Esophagus squamous epithelium (tissue), 5 donors: Measurements from ENCODE around the gene ARHGAP42. TPM values are rescaled to one million over a fixed set of nuclear protein-coding genes. Genes with fewer than 3 reads are reported as not detected.
"Not testable (repeated sequence)": the region's sequence is repeated elsewhere in the genome, so short reads cannot be mapped to it uniquely, and the experiment has no call there.

Experiments
- DNase-seq: peaks from one replicate; lab custom pipeline; 2025; lab: John Stamatoyannopoulos, UW
- H3K27ac ChIP-seq, 4 donors: fragments of 200-600 bp; sonication (generic); one replicate each; pipeline ENCODE4 v1.5.1; 2016 to 2019; ENCODE audit warnings: mild to moderate bottlenecking in 1 of 4
- H3K27me3 ChIP-seq, 4 donors: fragments of 200-600 bp; sonication (generic); 1 replicate in 3 of 4; 2 replicates in 1 of 4; pipeline versions ENCODE4 v1.5.1 to v1.6.0; 2017 to 2021; ENCODE audit warnings: antibody characterized with exemption in 1 of 4
- H3K36me3 ChIP-seq, 3 donors: fragments of 200-600 bp; sonication (generic); one replicate each; pipeline ENCODE4 v1.5.1; 2016 to 2019
- H3K4me1 ChIP-seq, 3 donors: fragments of 200-600 bp; sonication (generic); one replicate each; pipeline ENCODE4 v1.5.1; 2017 to 2019
- H3K4me3 ChIP-seq, 4 donors: fragments of 200-600 bp; sonication (generic); 1 replicate in 3 of 4; 2 replicates in 1 of 4; pipeline ENCODE4 v1.5.1; 2016 to 2019; ENCODE audit warnings: mild to moderate bottlenecking in 2 of 4, moderate library complexity in 1 of 4
- H3K9me3 ChIP-seq, 3 donors: fragments of 200-600 bp; sonication (generic); one replicate each; pipeline ENCODE4 v1.5.1; 2016 to 2019
- POLR2A ChIP-seq, 4 donors: fragments of 450-650 bp; IDR thresholded peaks; one replicate each; pipeline ENCODE4 v1.6.1; 2017; ENCODE audit warnings: antibody characterized with exemption in 4 of 4, mild to moderate bottlenecking in 4 of 4, moderate library complexity in 3 of 4
- WGBS, 2 donors: methylation state at CpG; one replicate each; pipeline ENCODE4 v1.1.5; 2018; 5-methylcytosine and 5-hydroxymethylcytosine counted together
- intact Hi-C: fragments of 100-400 bp; cut with DNase I; formaldehyde crosslinking; loops from one replicate; pipeline ENCODE4 v1.15.0; 2022
- total RNA-seq, 4 donors: library from RNA; depleted of rRNA; stranded (reverse); fragments of >200 nt; gene quantifications; one replicate each; pipeline ENCODE4 v1.1.0, GENCODE V29; 2016
- TF ChIP-seq, protein P1 (sequence below), 6 experiments: fragments of 450-650 bp in 4 of 6; fragments of 200-600 bp in 2 of 6; sonication (generic) in 2 of 6; IDR thresholded peaks; one replicate each; pipeline ENCODE4 v1.5.1; 2016 to 2019; ENCODE audit warnings: antibody characterized with exemption in 6 of 6, mild to moderate bottlenecking in 4 of 6, moderate library complexity in 4 of 6
- donor health status: DM: yes; HTN: yes; CAD: no.

ARHGAP42 gene
- total RNA-seq, 4 donors from 2014 or later, result 3.5 to 10.1 (median 6.4) TPM

DNA sequence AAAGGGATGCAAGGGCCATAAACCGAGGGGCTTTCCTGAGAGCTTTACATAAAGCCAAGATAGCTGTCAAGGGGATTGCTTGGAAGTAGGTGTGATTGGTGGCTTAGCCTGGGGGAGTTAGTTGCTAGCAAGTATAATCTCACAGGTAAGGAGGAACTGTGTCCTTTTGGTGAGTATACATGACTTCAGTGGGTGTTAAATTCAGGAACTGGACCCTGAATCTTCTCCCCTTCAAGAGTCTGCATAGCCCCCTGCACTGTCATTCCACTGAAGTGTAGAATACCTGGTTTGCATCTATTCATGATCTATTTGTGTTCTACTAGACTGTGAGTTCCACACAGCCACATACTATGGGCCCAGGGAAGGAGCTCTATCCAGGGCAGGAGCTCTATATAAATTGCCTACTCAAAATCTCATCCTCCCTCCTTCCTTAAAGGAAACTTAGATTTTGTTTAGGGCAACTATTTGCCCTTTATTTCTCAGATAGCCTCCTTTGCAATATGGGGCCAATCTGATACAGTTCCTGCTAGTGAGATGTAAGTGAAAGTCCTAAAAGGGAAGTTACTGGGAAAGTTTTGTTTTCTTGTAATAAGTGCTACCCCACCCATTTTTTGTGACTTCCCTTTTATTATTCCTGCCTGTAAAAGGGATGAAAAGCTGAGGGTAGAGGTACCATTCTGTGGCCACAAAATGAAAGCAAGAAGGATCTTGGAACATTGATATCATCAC lies 322.0 kb downstream of the ARHGAP42 start:
- 60 to 94% methylated on average over 1 of the region's 1 CpG for WGBS, 2 donors
- Histone ChIP-seq H3K4me1 (no peaks in the 10 kb centered on the region), H3K4me3 (no peak overlapping the region), H3K27me3 (no peaks in the 10 kb centered on the region), H3K9me3 (no peaks in the 10 kb centered on the region), H3K36me3 (no peaks in the 10 kb centered on the region), H3K27ac (no peak overlapping the region)
- TF ChIP-seq, protein P1, sequence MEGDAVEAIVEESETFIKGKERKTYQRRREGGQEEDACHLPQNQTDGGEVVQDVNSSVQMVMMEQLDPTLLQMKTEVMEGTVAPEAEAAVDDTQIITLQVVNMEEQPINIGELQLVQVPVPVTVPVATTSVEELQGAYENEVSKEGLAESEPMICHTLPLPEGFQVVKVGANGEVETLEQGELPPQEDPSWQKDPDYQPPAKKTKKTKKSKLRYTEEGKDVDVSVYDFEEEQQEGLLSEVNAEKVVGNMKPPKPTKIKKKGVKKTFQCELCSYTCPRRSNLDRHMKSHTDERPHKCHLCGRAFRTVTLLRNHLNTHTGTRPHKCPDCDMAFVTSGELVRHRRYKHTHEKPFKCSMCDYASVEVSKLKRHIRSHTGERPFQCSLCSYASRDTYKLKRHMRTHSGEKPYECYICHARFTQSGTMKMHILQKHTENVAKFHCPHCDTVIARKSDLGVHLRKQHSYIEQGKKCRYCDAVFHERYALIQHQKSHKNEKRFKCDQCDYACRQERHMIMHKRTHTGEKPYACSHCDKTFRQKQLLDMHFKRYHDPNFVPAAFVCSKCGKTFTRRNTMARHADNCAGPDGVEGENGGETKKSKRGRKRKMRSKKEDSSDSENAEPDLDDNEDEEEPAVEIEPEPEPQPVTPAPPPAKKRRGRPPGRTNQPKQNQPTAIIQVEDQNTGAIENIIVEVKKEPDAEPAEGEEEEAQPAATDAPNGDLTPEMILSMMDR (IDR thresholded peaks at IDR 0.05), result no peak
- no peak for TF ChIP-seq POLR2A (IDR thresholded peaks at IDR 0.05)
- intact Hi-C loops, result no loop called here
- DNase-seq, result no peak

DNA sequence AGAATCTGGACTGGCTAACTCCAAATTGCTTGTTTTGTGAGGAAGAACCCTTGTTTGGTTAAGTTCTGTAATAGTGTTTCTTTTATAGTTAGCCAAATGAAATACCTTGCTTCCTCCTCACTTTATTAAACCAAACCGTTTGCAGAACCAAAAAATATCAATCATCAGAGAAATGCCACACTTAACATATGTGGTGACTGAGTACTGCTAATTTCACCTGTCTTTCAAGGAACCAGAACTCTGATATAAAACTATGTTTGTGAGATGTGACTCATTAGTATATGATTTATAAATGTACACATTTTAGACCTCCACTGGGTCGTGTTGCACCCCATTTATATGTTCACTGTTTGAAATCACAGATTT lies 322.6 kb downstream of the ARHGAP42 start:
- 11 to 24% methylated on average over 2 of the region's 2 CpGs for WGBS, 2 donors
- no peak for DNase-seq
- Histone ChIP-seq H3K4me1 (no peaks in the 10 kb centered on the region), H3K4me3 (no peak overlapping the region), H3K27ac (no peak overlapping the region), H3K27me3 (no peaks in the 10 kb centered on the region), H3K9me3 (no peaks in the 10 kb centered on the region), H3K36me3 (no peaks in the 10 kb centered on the region)
- intact Hi-C loops, result no loop called here
- no peak for TF ChIP-seq POLR2A (IDR thresholded peaks at IDR 0.05)

DNA sequence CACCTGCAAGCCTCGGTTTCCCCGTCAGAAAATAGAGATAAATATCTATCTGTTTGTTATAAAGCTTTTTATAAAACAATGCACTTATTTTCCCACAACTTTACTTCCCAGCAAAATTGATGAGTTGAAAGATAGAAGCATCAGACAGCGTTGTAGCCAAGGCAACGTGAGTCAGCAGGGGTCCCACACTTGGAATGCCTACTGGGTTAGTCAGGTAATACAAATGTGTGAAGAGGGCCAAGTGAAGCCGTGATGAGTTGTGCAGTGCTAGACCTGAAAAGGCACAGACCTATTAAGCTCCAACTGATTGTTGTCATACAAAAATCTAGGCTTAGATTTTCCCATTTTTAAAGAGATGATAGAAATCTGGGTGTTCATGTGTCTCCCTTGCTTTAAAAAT lies 323.8 kb downstream of the ARHGAP42 start:
- no peaks in the 10 kb centered on the region for H3K9me3 ChIP-seq
- no peak for DNase-seq
- intact Hi-C loops, result no loop called here
- no peaks in the 10 kb centered on the region for H3K4me1 ChIP-seq
- H3K27ac ChIP-seq, result no peak overlapping the region
- no peaks in the 10 kb centered on the region for H3K36me3 ChIP-seq
- H3K27me3 ChIP-seq, result no peaks in the 10 kb centered on the region
- no peak overlapping the region for H3K4me3 ChIP-seq
- TF ChIP-seq POLR2A (IDR thresholded peaks at IDR 0.05), result no peak
- TF ChIP-seq, protein P1 (IDR thresholded peaks at IDR 0.05), result no peak
- WGBS, 2 donors, result 56 to 73% methylated on average over 5 of the region's 5 CpGs

DNA sequence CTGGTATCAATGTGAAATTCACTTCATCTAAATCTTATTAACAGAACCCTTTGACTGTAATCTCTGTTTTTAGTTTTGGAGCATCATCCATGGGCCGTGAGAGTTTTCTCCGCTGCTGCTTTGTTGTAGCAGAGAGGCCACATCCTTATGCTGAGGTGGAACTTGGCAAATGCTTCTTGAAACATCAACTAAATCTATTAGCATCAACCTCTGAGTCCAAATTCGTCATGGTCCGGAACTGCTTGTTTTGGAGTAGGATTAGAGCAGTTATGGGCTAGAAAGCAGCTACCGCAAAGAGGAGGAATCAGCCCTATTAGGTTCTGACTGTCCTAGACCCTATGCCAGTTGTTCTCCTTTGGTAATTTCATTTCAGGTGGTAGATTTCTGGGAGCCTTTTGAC lies 324.8 kb downstream of the ARHGAP42 start:
- Histone ChIP-seq H3K9me3 (no peaks in the 10 kb centered on the region), H3K27me3 (no peaks in the 10 kb centered on the region), H3K4me1 (no peaks in the 10 kb centered on the region), H3K4me3 (no peak overlapping the region), H3K27ac (no peak overlapping the region), H3K36me3 (no peaks in the 10 kb centered on the region)
- TF ChIP-seq, protein P1 (IDR thresholded peaks at IDR 0.05), result no peak
- TF ChIP-seq POLR2A (IDR thresholded peaks at IDR 0.05), result no peak
- intact Hi-C loops, result no loop called here
- WGBS, 2 donors, result 77 to 93% methylated on average over 5 of the region's 5 CpGs
- no peak for DNase-seq

DNA sequence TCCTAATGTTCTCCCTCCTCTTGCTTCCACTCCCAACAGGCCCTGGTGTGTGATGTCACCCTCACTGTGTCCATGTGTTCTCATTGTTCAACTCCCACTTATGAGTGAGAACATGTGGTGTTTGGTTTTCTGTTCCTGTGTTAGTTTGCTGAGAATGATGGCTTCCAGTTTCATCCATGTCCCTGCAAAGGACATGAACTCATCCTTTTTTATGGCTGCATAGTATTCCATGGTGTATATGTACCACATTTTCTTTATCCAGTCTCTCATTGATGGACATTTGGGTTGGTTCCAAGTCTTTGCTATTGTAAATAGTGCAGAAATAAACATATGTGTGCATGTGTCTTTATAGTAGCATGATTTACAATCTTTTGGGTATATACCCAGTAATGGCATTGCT lies 326.6 kb downstream of the ARHGAP42 start:
- H3K4me1 ChIP-seq, H3K27me3 ChIP-seq, H3K4me3 ChIP-seq, DNase-seq, H3K9me3 ChIP-seq, intact Hi-C loops, H3K36me3 ChIP-seq, H3K27ac ChIP-seq: not testable (repeated sequence)

DNA sequence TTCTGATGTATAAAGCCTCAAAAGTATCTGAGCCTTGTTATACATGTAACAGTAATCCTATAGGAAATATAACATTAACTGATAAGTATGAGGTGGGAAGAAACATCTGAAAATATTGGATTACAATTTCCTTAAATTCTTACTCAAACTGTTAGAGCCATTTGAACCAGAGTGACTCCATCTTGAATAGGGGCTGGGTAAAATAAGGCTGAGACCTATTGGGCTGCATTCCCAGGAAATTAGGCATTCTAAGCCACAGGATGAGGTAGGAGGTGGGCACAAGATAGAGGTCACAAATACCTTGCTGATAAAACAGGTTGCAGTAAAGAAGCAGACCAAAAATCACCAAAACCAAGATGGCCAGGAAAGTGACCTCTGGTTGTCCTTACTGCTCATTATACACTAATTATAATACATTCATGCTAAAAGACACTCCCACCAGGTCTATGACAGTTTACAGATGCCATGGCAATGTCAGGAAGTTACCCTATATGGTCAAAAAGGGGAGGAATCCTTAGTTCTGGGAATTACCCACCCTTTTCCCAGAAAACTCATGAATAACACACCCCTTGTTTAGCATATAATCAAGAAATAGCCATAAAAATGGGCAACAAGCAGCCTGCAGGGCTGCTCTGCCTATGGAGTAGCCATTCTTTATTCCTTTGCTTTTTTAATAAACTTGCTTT lies 327.7 kb downstream of the ARHGAP42 start:
- Histone ChIP-seq H3K27ac (no peak overlapping the region), H3K4me3 (no peak overlapping the region), H3K36me3 (no peaks in the 10 kb centered on the region), H3K4me1 (no peaks in the 10 kb centered on the region), H3K27me3 (no peaks in the 10 kb centered on the region), H3K9me3 (no peaks in the 10 kb centered on the region)
- TF ChIP-seq, protein P1 (IDR thresholded peaks at IDR 0.05), result no peak
- no peak for TF ChIP-seq POLR2A (IDR thresholded peaks at IDR 0.05)
- intact Hi-C loops, result no loop called here
- no peak for DNase-seq
